Right lobe of liver (tissue), 4 donors: ENCODE data around the gene WASF1.

Experiments used
- POLR2A ChIP-seq: fragments of 450-650 bp; IDR thresholded peaks from one replicate; pipeline ENCODE4 v1.6.1; 2017; ENCODE audit warnings: antibody characterized with exemption, mild to moderate bottlenecking
- TF ChIP-seq, protein P1 (sequence below), 4 donors: fragments of 200-600 bp in 3 of 4; fragments of 450-650 bp in 1 of 4; IDR thresholded peaks; one replicate each; pipeline versions ENCODE4 v1.5.1 to v1.8.0; 2016 to 2022; ENCODE audit warnings: antibody characterized with exemption in 4 of 4, mild to moderate bottlenecking in 2 of 4
- donor health status: DM: no; HTN: no; CAD: no.
- donor health status: DM: no; HTN: no; CAD: no.
- donor health status: DM: no; HTN: yes; CAD: no.

DNA sequence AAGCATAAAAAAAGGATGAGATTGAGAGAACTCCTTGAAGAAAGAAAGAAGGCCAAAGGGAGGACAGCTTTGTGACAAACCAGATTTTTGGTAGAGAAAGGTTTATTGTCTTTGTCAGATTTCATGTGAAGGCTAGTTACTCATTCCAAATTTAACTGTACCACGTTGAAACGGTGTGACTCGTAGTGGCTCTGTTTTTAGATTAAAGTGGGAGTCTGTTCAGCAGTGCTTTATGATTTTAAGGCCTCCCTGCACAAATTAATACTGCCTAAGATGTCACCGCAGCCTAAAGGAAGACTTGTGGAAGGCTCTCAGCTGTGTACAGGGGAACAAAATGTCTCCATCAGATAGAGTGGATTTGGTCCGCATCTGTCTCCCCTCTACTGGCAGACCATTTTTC lies 36.7 kb upstream of the WASF1 start:
- TF ChIP-seq POLR2A, result no peak
- TF ChIP-seq, protein P1, sequence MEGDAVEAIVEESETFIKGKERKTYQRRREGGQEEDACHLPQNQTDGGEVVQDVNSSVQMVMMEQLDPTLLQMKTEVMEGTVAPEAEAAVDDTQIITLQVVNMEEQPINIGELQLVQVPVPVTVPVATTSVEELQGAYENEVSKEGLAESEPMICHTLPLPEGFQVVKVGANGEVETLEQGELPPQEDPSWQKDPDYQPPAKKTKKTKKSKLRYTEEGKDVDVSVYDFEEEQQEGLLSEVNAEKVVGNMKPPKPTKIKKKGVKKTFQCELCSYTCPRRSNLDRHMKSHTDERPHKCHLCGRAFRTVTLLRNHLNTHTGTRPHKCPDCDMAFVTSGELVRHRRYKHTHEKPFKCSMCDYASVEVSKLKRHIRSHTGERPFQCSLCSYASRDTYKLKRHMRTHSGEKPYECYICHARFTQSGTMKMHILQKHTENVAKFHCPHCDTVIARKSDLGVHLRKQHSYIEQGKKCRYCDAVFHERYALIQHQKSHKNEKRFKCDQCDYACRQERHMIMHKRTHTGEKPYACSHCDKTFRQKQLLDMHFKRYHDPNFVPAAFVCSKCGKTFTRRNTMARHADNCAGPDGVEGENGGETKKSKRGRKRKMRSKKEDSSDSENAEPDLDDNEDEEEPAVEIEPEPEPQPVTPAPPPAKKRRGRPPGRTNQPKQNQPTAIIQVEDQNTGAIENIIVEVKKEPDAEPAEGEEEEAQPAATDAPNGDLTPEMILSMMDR (IDR thresholded peaks at IDR 0.05), result no peak
